HG03066 (cell line): Measurements from ENCODE around the gene CD160.
"Not testable (repeated sequence)": the region's sequence is repeated elsewhere in the genome, so short reads cannot be mapped to it uniquely, and the experiment has no call there.

ENCODE experiments used
- ATAC-seq: cut with Tn5 transposase; IDR thresholded peaks from one replicate; pipeline ENCODE4 v1.9.1; 2021; ENCODE audit warnings: low read depth; ENCODE audit not compliant: unreplicated experiment

The CD160 gene

GRCh38 chr1:145708063-145708462 is 11.2 kb upstream of the CD160 start:
- ATAC-seq = no peak

- ATAC-seq = no peak
Observed at GRCh38 chr1:145710291-145711027, 8.8 kb upstream of the CD160 start.

GRCh38 chr1:145711213-145711651 is 8.1 kb upstream of the CD160 start:
- no peak for ATAC-seq

- no peak for ATAC-seq
Observed at GRCh38 chr1:145714524-145715111, 4.7 kb upstream of the CD160 start.

GRCh38 chr1:145716641-145717345 is 2.5 kb upstream of the CD160 start:
- no peak for ATAC-seq

- ATAC-seq = no peak
Observed at GRCh38 chr1:145717833-145718232, 1.5 kb upstream of the CD160 start.

GRCh38 chr1:145718465-145718864 is 834 bp upstream of the CD160 start:
- ATAC-seq = not testable (repeated sequence)

GRCh38 chr1:145720556-145720877 is 1.2 kb downstream of the CD160 start:
- no peak for ATAC-seq

- peak; percentile 65 for ATAC-seq
Observed at GRCh38 chr1:145720878-145721671, 1.8 kb downstream of the CD160 start.

GRCh38 chr1:145726193-145726592 is 6.9 kb downstream of the CD160 start:
- not testable (repeated sequence) for ATAC-seq

GRCh38 chr1:145729196-145729595 is 9.9 kb downstream of the CD160 start:
- ATAC-seq = no peak

GRCh38 chr1:145729666-145730436 is 10.6 kb downstream of the CD160 start:
- no peak for ATAC-seq

GRCh38 chr1:145730467-145730866 is 11.2 kb downstream of the CD160 start:
- ATAC-seq = no peak

- ATAC-seq = no peak
Observed at GRCh38 chr1:145730900-145731299, 11.6 kb downstream of the CD160 start.

GRCh38 chr1:145736191-145736590 is 16.9 kb downstream of the CD160 start:
- ATAC-seq = no peak

- ATAC-seq = no peak
Observed at GRCh38 chr1:145740269-145740668, 21.0 kb downstream of the CD160 start.

- no peak for ATAC-seq
Observed at GRCh38 chr1:145747398-145748247, 28.3 kb downstream of the CD160 start.

- no peak for ATAC-seq
Observed at GRCh38 chr1:145750426-145750825, 31.1 kb downstream of the CD160 start.

- no peak for ATAC-seq
Observed at GRCh38 chr1:145751491-145752037, 32.3 kb downstream of the CD160 start.
